ENCODE measurements around the gene SRGAP3. TPM values are rescaled to one million over a fixed set of nuclear protein-coding genes. Genes with fewer than 3 reads are reported as not detected.

The SRGAP3 gene
- total and polyA plus RNA-seq, 2 experiments from 2014 or later: 7.4 to 8.3 TPM

DNA sequence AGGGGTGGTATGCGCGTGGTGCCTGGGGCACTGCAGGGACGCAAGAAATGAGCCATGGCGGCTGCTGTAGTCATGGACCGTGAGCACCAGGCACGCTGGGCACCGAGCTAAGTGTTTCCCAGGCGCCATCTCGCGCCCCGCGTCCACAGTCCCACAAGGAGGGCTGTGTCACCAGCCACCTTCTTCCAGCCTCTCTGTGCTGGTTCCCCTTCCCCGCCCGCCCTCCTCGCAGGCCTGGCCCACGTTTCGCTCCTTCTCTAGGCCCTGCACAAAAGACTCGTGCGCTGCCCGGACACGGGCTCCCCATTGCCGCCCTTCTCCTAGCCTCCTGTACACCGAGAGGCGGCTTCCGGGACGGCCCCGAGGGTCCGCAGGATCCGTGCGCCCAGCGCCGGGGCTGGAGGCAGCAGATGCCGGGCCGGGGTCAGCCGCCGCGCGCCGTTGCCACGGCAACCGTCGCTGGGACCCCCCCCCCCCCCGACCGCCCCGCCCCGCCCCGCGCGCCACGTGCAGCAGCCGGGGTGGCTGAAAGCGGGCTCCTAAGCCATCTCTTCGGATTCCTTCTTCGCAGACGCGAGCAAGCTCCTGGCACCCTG lies 113.4 kb downstream of the SRGAP3 start:
- H4K20me1 ChIP-seq (ENCODE audit: insufficient read depth, poor library complexity, severe bottlenecking): no peaks in the 10 kb centered on the region
- H2AFZ ChIP-seq: peak overlapping the region; percentile 65
- H3K4me3 ChIP-seq: no peak overlapping the region
- peaks cover 18% of the 10 kb centered on the region for H3K4me1 ChIP-seq (ENCODE audit: insufficient read depth)
- H3K79me2 ChIP-seq: no peaks in the 10 kb centered on the region
- H3K9me2 ChIP-seq (replicated peaks; ENCODE audit: insufficient read depth): no peaks in the 10 kb centered on the region
- TF ChIP-seq, protein P1, sequence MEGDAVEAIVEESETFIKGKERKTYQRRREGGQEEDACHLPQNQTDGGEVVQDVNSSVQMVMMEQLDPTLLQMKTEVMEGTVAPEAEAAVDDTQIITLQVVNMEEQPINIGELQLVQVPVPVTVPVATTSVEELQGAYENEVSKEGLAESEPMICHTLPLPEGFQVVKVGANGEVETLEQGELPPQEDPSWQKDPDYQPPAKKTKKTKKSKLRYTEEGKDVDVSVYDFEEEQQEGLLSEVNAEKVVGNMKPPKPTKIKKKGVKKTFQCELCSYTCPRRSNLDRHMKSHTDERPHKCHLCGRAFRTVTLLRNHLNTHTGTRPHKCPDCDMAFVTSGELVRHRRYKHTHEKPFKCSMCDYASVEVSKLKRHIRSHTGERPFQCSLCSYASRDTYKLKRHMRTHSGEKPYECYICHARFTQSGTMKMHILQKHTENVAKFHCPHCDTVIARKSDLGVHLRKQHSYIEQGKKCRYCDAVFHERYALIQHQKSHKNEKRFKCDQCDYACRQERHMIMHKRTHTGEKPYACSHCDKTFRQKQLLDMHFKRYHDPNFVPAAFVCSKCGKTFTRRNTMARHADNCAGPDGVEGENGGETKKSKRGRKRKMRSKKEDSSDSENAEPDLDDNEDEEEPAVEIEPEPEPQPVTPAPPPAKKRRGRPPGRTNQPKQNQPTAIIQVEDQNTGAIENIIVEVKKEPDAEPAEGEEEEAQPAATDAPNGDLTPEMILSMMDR (IDR thresholded peaks at IDR 0.05; ENCODE audit: poor library complexity): no peak
- TF ChIP-seq EZH2 (IDR thresholded peaks at IDR 0.05; ENCODE audit: borderline replicate concordance) (no peak), EZH2phosphoT487 (IDR thresholded peaks at IDR 0.05; ENCODE audit: low read depth, severe bottlenecking, unreplicated experiment) (no peak)
- no peaks in the 10 kb centered on the region for H3K9me3 ChIP-seq (ENCODE audit: low read depth)
- no peak for DNase-seq (ENCODE audit: low spot score)
- no peaks in the 10 kb centered on the region for H3K27me3 ChIP-seq
- peak overlapping the region; percentile 85 for H3K4me2 ChIP-seq
- no peak overlapping the region for H3K27ac ChIP-seq
- 19% methylated on average over 35 of the region's 56 CpGs for WGBS (ENCODE audit: low lambda C conversion rate, missing lambda C conversion rate)
- no peaks in the 10 kb centered on the region for H3K36me3 ChIP-seq (replicated peaks; ENCODE audit: insufficient read depth, low read depth)

GRCh38 chr3:9135526-9135925 lies 113.9 kb downstream of the SRGAP3 start:
- WGBS (ENCODE audit: low lambda C conversion rate, missing lambda C conversion rate): 93% methylated on average over 6 of the region's 6 CpGs
- Histone ChIP-seq H3K9me3 (ENCODE audit: low read depth) (no peaks in the 10 kb centered on the region), H3K27ac (no peak overlapping the region), H3K4me3 (no peak overlapping the region), H3K9me2 (replicated peaks; ENCODE audit: insufficient read depth) (no peaks in the 10 kb centered on the region), H3K4me1 (ENCODE audit: insufficient read depth) (peaks cover 23% of the 10 kb centered on the region), H3K4me2 (peak overlapping the region; percentile 85), H4K20me1 (ENCODE audit: insufficient read depth, poor library complexity, severe bottlenecking) (no peaks in the 10 kb centered on the region), H3K36me3 (replicated peaks; ENCODE audit: insufficient read depth, low read depth) (no peaks in the 10 kb centered on the region), H3K79me2 (no peaks in the 10 kb centered on the region), H2AFZ (no peak overlapping the region), H3K27me3 (no peaks in the 10 kb centered on the region)
- DNase-seq (ENCODE audit: low spot score): no peak
- TF ChIP-seq, protein P1 (IDR thresholded peaks at IDR 0.05; ENCODE audit: poor library complexity): no peak
- no peak for TF ChIP-seq EZH2phosphoT487 (IDR thresholded peaks at IDR 0.05; ENCODE audit: low read depth, severe bottlenecking, unreplicated experiment)
- TF ChIP-seq EZH2 (IDR thresholded peaks at IDR 0.05; ENCODE audit: borderline replicate concordance): no peak

- Histone ChIP-seq H3K27ac (no peak overlapping the region), H4K20me1 (ENCODE audit: insufficient read depth, poor library complexity, severe bottlenecking) (no peaks in the 10 kb centered on the region), H3K4me3 (no peak overlapping the region), H3K9me2 (replicated peaks; ENCODE audit: insufficient read depth) (no peaks in the 10 kb centered on the region), H3K27me3 (no peaks in the 10 kb centered on the region), H3K36me3 (replicated peaks; ENCODE audit: insufficient read depth, low read depth) (no peaks in the 10 kb centered on the region), H2AFZ (no peak overlapping the region), H3K9me3 (ENCODE audit: low read depth) (no peaks in the 10 kb centered on the region), H3K4me2 (peak overlapping the region; percentile 14), H3K4me1 (ENCODE audit: insufficient read depth) (peaks cover 27% of the 10 kb centered on the region), H3K79me2 (no peaks in the 10 kb centered on the region)
- WGBS (ENCODE audit: low lambda C conversion rate, missing lambda C conversion rate): 32% methylated on average over 3 of the region's 3 CpGs
- no peak for DNase-seq (ENCODE audit: low spot score)
- TF ChIP-seq, protein P1 (IDR thresholded peaks at IDR 0.05; ENCODE audit: poor library complexity): no peak
- TF ChIP-seq EZH2phosphoT487 (IDR thresholded peaks at IDR 0.05; ENCODE audit: low read depth, severe bottlenecking, unreplicated experiment): no peak
- TF ChIP-seq EZH2 (IDR thresholded peaks at IDR 0.05; ENCODE audit: borderline replicate concordance): no peak
Observed at GRCh38 chr3:9133656-9134055, 115.8 kb downstream of the SRGAP3 start.

All from hepatocyte (in vitro differentiated cells).